HG03342 (cell line): ENCODE data around the gene SNRPB.

ENCODE experiments used
- ATAC-seq: cut with Tn5 transposase; IDR thresholded peaks from one replicate; pipeline ENCODE4 v1.9.1; 2021; ENCODE audit warnings: mild to moderate bottlenecking, moderate library complexity; ENCODE audit not compliant: unreplicated experiment

SNRPB gene

DNA sequence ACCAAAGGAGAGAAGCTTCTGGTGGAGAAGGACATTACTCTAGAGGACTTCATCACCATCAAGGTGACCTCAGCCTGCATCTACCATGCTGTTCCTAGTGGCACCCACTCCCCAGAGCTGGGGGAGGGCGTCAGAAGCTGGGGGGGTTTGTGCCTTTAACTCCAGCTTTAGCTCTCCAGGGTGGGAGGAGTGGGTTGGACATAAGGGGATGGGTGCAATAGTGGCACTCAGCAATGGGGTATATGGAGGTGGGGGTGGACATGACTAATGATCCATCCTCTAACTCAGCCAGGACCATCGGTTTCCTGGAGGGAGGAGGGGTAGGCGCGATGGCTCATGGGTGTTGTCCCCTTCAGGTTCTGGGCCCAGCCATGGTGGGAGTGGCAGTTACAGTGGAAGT lies 40.1 kb downstream of the SNRPB start:
- ATAC-seq, result no peak

- ATAC-seq, result no peak
Measured at GRCh38 chr20:2429051-2429450, 41.5 kb downstream of the SNRPB start.

DNA sequence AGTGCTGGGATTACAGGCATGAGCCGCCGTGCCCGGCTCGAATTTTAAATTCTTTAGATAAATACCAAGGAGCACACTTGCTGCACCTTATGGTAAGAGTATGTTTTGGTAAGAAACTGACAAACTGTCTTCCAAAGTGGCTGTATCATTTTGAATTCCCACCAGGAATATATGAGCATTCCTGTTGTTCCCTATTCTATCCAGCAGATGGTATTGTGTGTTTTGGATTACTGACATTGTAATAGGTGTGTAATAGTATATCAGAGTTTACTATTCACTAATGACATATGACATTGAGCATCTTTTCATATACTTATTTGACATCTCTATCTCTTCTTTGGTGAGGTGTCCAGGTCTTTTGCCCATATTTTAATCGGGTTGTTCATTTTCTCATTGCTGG lies 49.3 kb downstream of the SNRPB start:
- ATAC-seq, result no peak

DNA sequence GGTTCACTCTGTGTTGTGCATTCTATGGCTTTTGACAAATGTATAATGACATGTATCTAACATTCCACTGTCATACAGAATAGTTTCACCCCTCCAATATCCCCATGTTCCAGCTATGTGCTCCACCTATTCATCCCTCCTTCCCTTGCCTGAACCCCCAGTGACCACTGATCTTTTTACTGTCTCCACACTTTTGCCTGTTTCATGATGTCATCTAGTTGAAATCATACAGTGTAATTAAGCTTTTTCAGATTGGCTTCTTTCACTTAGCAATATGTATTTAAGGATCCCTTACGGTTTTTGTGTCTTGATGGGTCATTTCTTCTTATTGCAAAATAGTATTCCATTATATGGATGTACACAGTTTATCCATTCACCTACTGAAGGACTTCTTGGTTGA lies 50.1 kb downstream of the SNRPB start:
- no peak for ATAC-seq

DNA sequence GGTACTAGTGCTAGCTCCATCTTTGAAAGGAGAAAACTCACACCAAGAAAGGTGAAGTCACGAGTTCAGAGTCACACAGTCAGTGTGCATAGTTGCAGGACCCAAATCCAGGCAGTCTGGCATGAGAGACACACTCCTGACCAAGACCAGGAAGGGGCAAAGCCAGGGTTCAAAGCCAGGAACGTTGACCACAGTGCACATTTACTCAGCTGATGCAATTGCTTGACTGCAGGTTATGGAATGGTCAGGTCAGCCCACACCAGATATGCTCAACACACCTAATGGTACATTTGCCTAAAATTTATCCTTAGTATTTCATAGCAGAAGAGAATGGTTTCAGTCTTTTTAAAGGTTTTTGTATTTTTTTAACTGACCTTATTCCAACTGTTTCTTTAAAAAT lies 52.2 kb downstream of the SNRPB start:
- ATAC-seq, result no peak

DNA sequence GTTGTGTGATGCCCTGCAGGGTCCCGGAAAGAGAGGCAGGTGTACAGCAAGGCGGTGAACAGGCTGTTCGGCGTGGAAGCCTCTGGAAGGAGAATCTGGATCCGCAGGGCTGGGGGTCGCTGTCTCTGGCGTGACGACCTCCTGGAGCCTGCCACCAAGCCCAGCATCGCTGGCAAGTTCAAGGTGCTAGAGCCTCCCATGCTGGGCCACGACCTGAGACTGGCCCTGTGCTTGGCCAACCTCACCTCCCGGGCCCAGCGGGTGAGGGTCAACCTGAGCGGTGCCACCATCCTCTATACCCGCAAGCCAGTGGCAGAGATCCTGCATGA lies 53.4 kb downstream of the SNRPB start:
- no peak for ATAC-seq

- no peak for ATAC-seq
Measured at GRCh38 chr20:2416541-2417212, 53.9 kb downstream of the SNRPB start.
